GM18861 (cell line): Measurements from ENCODE around the gene IMPA2.
"Not testable (repeated sequence)": the region's sequence is repeated elsewhere in the genome, so short reads cannot be mapped to it uniquely, and the experiment has no call there.

Experiments used
- ATAC-seq: cut with Tn5 transposase; IDR thresholded peaks from one replicate; pipeline ENCODE4 v1.9.1; 2021; ENCODE audit not compliant: unreplicated experiment

The IMPA2 gene

GRCh38 chr18:11960743-11961380 lies 20.4 kb upstream of the IMPA2 start:
- no peak for ATAC-seq

GRCh38 chr18:11962597-11962996 lies 18.7 kb upstream of the IMPA2 start:
- no peak for ATAC-seq

- ATAC-seq, result no peak
Observed at GRCh38 chr18:11963991-11964484, 17.3 kb upstream of the IMPA2 start.

- no peak for ATAC-seq
Observed at GRCh38 chr18:11969904-11970835, 11.1 kb upstream of the IMPA2 start.

- ATAC-seq, result not testable (repeated sequence)
Observed at GRCh38 chr18:11970836-11971226, 10.5 kb upstream of the IMPA2 start.

GRCh38 chr18:11972371-11973174 lies 8.7 kb upstream of the IMPA2 start:
- no peak for ATAC-seq

- no peak for ATAC-seq
Observed at GRCh38 chr18:11974741-11975325, 6.5 kb upstream of the IMPA2 start.

- no peak for ATAC-seq
Observed at GRCh38 chr18:11975723-11976122, 5.6 kb upstream of the IMPA2 start.

GRCh38 chr18:11976315-11977152 lies 4.8 kb upstream of the IMPA2 start:
- no peak for ATAC-seq

- ATAC-seq, result no peak
Observed at GRCh38 chr18:11977153-11977466, 4.2 kb upstream of the IMPA2 start.

GRCh38 chr18:11978956-11979355 lies 2.4 kb upstream of the IMPA2 start:
- no peak for ATAC-seq

GRCh38 chr18:11980163-11980493 lies 1.2 kb upstream of the IMPA2 start:
- ATAC-seq, result no peak

- peak; percentile 91 for ATAC-seq
Observed at GRCh38 chr18:11980494-11981191, 664 bp upstream of the IMPA2 start.

GRCh38 chr18:11981543-11982366 lies 448 bp downstream of the IMPA2 start:
- peak; percentile 13 for ATAC-seq

GRCh38 chr18:11982981-11983380 lies 1.7 kb downstream of the IMPA2 start:
- no peak for ATAC-seq

GRCh38 chr18:11983592-11983991 lies 2.3 kb downstream of the IMPA2 start:
- ATAC-seq, result no peak

- no peak for ATAC-seq
Observed at GRCh38 chr18:11984091-11984490, 2.8 kb downstream of the IMPA2 start.

- ATAC-seq, result no peak
Observed at GRCh38 chr18:11985586-11985985, 4.3 kb downstream of the IMPA2 start.

- no peak for ATAC-seq
Observed at GRCh38 chr18:11986061-11986460, 4.8 kb downstream of the IMPA2 start.
